Prostate gland (tissue), 2 donors: Measurements from ENCODE around the gene HSD17B1. TPM values are rescaled to one million over a fixed set of nuclear protein-coding genes. Genes with fewer than 3 reads are reported as not detected.

ENCODE experiments used
- DNase-seq: peaks from one replicate; pipeline ENCODE4 v3.0.0-alpha.2; 2019; ENCODE audit warnings: low spot score
- H3K27ac ChIP-seq, 2 donors: fragments of 200-600 bp; sonication (generic); 2 replicates each; pipeline ENCODE4 v1.5.1; 2017 to 2019
- H3K27me3 ChIP-seq: fragments of 200-600 bp; sonication (generic); replicated peaks from 2 replicates; pipeline ENCODE4 v1.5.1; 2019; ENCODE audit not compliant: insufficient read depth
- H3K36me3 ChIP-seq, 2 donors: fragments of 200-600 bp; sonication (generic); 1 replicate in 1 of 2; 2 replicates in 1 of 2; pipeline versions ENCODE4 v1.5.1 to v1.8.1; 2017 to 2019
- H3K4me1 ChIP-seq: fragments of 200-600 bp; sonication (generic); replicated peaks from 2 replicates; pipeline ENCODE4 v1.5.1; 2019
- H3K4me3 ChIP-seq, 2 donors: fragments of 200-600 bp; sonication (generic); 2 replicates each; pipeline ENCODE4 v1.5.1; 2017 to 2019
- H3K9me3 ChIP-seq: fragments of 200-600 bp; sonication (generic); 2 replicates; pipeline ENCODE4 v1.5.1; 2017
- CTCF ChIP-seq, 4 experiments: fragments of 200-600 bp in 2 of 4; fragments of 450-650 bp in 2 of 4; sonication (generic) in 2 of 4; IDR thresholded peaks; 1 replicate in 3 of 4; 2 replicates in 1 of 4; pipeline ENCODE4 v1.5.1; 2016 to 2019; ENCODE audit warnings: antibody characterized with exemption in 4 of 4, mild to moderate bottlenecking in 2 of 4, moderate library complexity in 2 of 4
- POLR2A ChIP-seq: fragments of 450-650 bp; IDR thresholded peaks from one replicate; pipeline ENCODE4 v1.6.1; 2016; ENCODE audit warnings: antibody characterized with exemption, mild to moderate bottlenecking
- POLR2AphosphoS5 ChIP-seq: sonication (generic); formaldehyde crosslinking; IDR thresholded peaks from one replicate; pipeline ENCODE4 v1.6.1; 2017; ENCODE audit warnings: antibody characterized with exemption
- WGBS: methylation state at CpG from one replicate; pipeline ENCODE4 v1.1.5; 2018; 5-methylcytosine and 5-hydroxymethylcytosine counted together
- intact Hi-C: fragments of 100-400 bp; cut with DNase I; formaldehyde crosslinking; loops from one replicate; pipeline ENCODE4 v1.14.2; 2022
- total RNA-seq, 2 donors: library from RNA; depleted of rRNA; stranded (reverse); fragments of >200 nt; gene quantifications; one replicate each; pipeline ENCODE4 v1.1.0, GENCODE V29; 2016

The HSD17B1 gene
- total RNA-seq, 2 donors from 2014 or later = 4.1 to 16.2 TPM

- no peak overlapping the region for H3K27ac ChIP-seq
- intact Hi-C loops = no loop called here
- no peaks in the 10 kb centered on the region for H3K36me3 ChIP-seq
- H3K4me3 ChIP-seq = no peak overlapping the region
- WGBS = 71% methylated on average over 23 of the region's 23 CpGs
- no peaks in the 10 kb centered on the region for H3K4me1 ChIP-seq
- TF ChIP-seq POLR2A (no peak), CTCF (IDR thresholded peaks at IDR 0.05) (no peak), POLR2AphosphoS5 (no peak)
- no peaks in the 10 kb centered on the region for H3K27me3 ChIP-seq
- DNase-seq = no peak
- H3K9me3 ChIP-seq = no peaks in the 10 kb centered on the region
These were observed 5.7 kb upstream of the HSD17B1 start for GRCh38 chr17:42547001-42547461.

- no peak for DNase-seq
- H3K9me3 ChIP-seq = no peaks in the 10 kb centered on the region
- no peaks in the 10 kb centered on the region for H3K4me1 ChIP-seq
- TF ChIP-seq POLR2AphosphoS5 (no peak), CTCF (IDR thresholded peaks at IDR 0.05) (no peak), POLR2A (no peak)
- WGBS = 87% methylated on average over 14 of the region's 14 CpGs
- no peak overlapping the region for H3K27ac ChIP-seq
- H3K27me3 ChIP-seq = no peaks in the 10 kb centered on the region
- intact Hi-C loops = no loop called here
- no peaks in the 10 kb centered on the region for H3K36me3 ChIP-seq
- no peak overlapping the region for H3K4me3 ChIP-seq
These were observed 5.0 kb upstream of the HSD17B1 start for GRCh38 chr17:42547698-42548069.

GRCh38 chr17:42548070-42548837, 4.5 kb upstream of the HSD17B1 start:
- TF ChIP-seq CTCF (IDR thresholded peaks at IDR 0.05) (peak in 3 of 4 experiments; percentile 53 to 78 (median 72)), POLR2A (peak; percentile 17), POLR2AphosphoS5 (peak; percentile 77)
- H3K27me3 ChIP-seq = no peaks in the 10 kb centered on the region
- WGBS = 20% methylated on average over 42 of the region's 74 CpGs
- H3K9me3 ChIP-seq = no peaks in the 10 kb centered on the region
- peak overlapping the region; percentile 24 to 39 for H3K4me3 ChIP-seq
- no peak overlapping the region for H3K27ac ChIP-seq
- intact Hi-C loops = no loop called here
- no peaks in the 10 kb centered on the region for H3K36me3 ChIP-seq
- no peaks in the 10 kb centered on the region for H3K4me1 ChIP-seq
- DNase-seq = peak; percentile 85

GRCh38 chr17:42548993-42549755, 3.5 kb upstream of the HSD17B1 start:
- Histone ChIP-seq H3K36me3 (no peaks in the 10 kb centered on the region), H3K27ac (no peak overlapping the region), H3K4me1 (peaks cover 5% of the 10 kb centered on the region), H3K9me3 (no peaks in the 10 kb centered on the region), H3K27me3 (no peaks in the 10 kb centered on the region), H3K4me3 (no peak overlapping the region)
- TF ChIP-seq CTCF (IDR thresholded peaks at IDR 0.05) = no peak
- TF ChIP-seq POLR2A = no peak
- no peak for TF ChIP-seq POLR2AphosphoS5
- WGBS = 84% methylated on average over 14 of the region's 14 CpGs
- intact Hi-C loops = no loop called here
- DNase-seq = no peak
